Right lobe of liver (tissue), 4 donors: ENCODE results near the gene ERVH48-1.

Experiments
- CTCF ChIP-seq, 4 donors: fragments of 200-600 bp in 3 of 4; fragments of 450-650 bp in 1 of 4; IDR thresholded peaks; one replicate each; pipeline versions ENCODE4 v1.5.1 to v1.8.0; 2016 to 2022; ENCODE audit warnings: antibody characterized with exemption in 4 of 4, mild to moderate bottlenecking in 2 of 4
- POLR2A ChIP-seq: fragments of 450-650 bp; IDR thresholded peaks from one replicate; pipeline ENCODE4 v1.6.1; 2017; ENCODE audit warnings: antibody characterized with exemption, mild to moderate bottlenecking
- donor health status: DM: no; HTN: no; CAD: no.
- donor health status: DM: no; HTN: no; CAD: no.
- donor health status: DM: no; HTN: yes; CAD: no.

DNA sequence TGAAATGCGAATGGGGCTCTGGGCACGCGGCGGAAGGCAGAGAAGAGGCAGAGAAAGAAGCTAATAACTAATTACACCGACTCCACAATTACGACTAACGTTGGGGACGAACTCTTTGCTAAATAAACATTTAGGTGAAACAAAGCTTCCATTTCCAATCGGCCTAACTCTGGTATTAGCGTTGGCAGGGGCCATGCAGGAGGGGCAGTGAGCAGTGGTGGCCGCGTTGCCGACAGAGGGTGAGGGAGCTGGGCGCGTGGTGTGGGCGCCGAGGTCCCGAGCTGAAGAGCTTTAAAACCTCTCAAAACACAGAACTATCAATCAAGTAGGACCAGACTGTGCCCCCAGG lies 32.9 kb downstream of the ERVH48-1 start:
- TF ChIP-seq CTCF (IDR thresholded peaks at IDR 0.05) = no peak
- TF ChIP-seq POLR2A = no peak
